GM12878 (cell line): ENCODE data around the gene IER2. TPM values are rescaled to one million over a fixed set of nuclear protein-coding genes. Genes with fewer than 3 reads are reported as not detected.
A peak's percentile ranks its signal among the peaks of the same experiment; 100 is the strongest.

Experiments
- ATAC-seq: fragments of 200-7000 bp; cut with Tn5 transposase; 3 replicates; pipeline ENCODE4 v1.9.1; 2020; ENCODE audit warnings: mild to moderate bottlenecking, moderate library complexity
- BruUV-seq: library from RNA; stranded (reverse); fragments of 400-500 nt; replicated peaks from 2 replicates; lab custom pipeline; 2021; lab: Mats Ljungman, UMichigan
- CTCF ChIA-PET: fragments of 300-600 bp; sonication (Branson Sonifier 250); formaldehyde crosslinking; extraction: SDS; loops from one replicate; lab custom pipeline; 2021; ENCODE audit warnings: inconsistent platforms; lab: Yijun Ruan, JAX
- POLR2A ChIA-PET: fragments of 350-600 bp; formaldehyde crosslinking; extraction: SDS; loops from one replicate; lab custom pipeline; 2021; ENCODE audit warnings: inconsistent platforms; lab: Charles Lee
- RAD21 ChIA-PET: fragments of 300-600 bp; sonication (Branson Sonifier 250); formaldehyde crosslinking; loops from one replicate; lab custom pipeline; 2023; ENCODE audit warnings: antibody characterized with exemption; ENCODE audit not compliant: unreplicated experiment; lab: Charles Lee
- SMC1A ChIA-PET: fragments of 300-600 bp; sonication (Branson Sonifier 250); formaldehyde crosslinking; loops from one replicate; lab custom pipeline; 2023; ENCODE audit not compliant: unreplicated experiment, uncharacterized antibody; lab: Charles Lee
- DNase-seq: peaks from one replicate; pipeline ENCODE4 v3.0.0-alpha.2; 2011; ENCODE audit warnings: low read depth, low spot score
- FAIRE-seq: peaks from 3 replicates; lab custom pipeline; 2011; peaks lifted over from hg19 to GRCh38; lab: Jason Lieb, UNC
- H2AFZ ChIP-seq: 2 replicates; pipeline ENCODE4 v1.6.0; 2011; ENCODE audit warnings: low read depth, low read length, control low read depth; ENCODE audit not compliant: control insufficient read depth
- H3K27ac ChIP-seq: 2 replicates; pipeline ENCODE4 v1.5.1; 2011; ENCODE audit warnings: control low read depth; ENCODE audit not compliant: control insufficient read depth, insufficient read depth
- H3K27me3 ChIP-seq, 2 experiments: replicated peaks in 1 of 2; 2 replicates each; pipeline versions ENCODE4 v1.6.0 to v1.6.1; 2011; ENCODE audit warnings: low read length in 1 of 2; ENCODE audit not compliant: control insufficient read depth in 2 of 2, insufficient read depth in 2 of 2
- H3K36me3 ChIP-seq, 2 experiments: 2 replicates each; pipeline ENCODE4 v1.5.1; 2011; ENCODE audit warnings: low read length in 1 of 2; ENCODE audit not compliant: control insufficient read depth in 2 of 2, insufficient read depth in 2 of 2
- H3K4me1 ChIP-seq: 2 replicates; pipeline ENCODE4 v1.6.1; 2011; ENCODE audit warnings: mild to moderate bottlenecking, low read length, moderate library complexity, mixed read lengths; ENCODE audit not compliant: control insufficient read depth, insufficient read depth
- H3K4me2 ChIP-seq: 2 replicates; pipeline ENCODE4 v1.6.0; 2011; ENCODE audit warnings: control low read depth; ENCODE audit not compliant: control insufficient read depth, insufficient read depth
- H3K4me3 ChIP-seq: fragments of 200-600 bp; sonication (generic); 2 replicates; pipeline ENCODE4 v1.5.1; 2016
- H3K79me2 ChIP-seq: 2 replicates; pipeline ENCODE4 v1.6.0; 2011; ENCODE audit warnings: low read length; ENCODE audit not compliant: control insufficient read depth, insufficient read depth
- H3K9ac ChIP-seq: 2 replicates; pipeline ENCODE4 v1.8.0; 2011; ENCODE audit warnings: low read length, control low read depth, mixed read lengths; ENCODE audit not compliant: control insufficient read depth, insufficient read depth
- H3K9me3 ChIP-seq: replicated peaks from 3 replicates; pipeline ENCODE4 v1.5.1; 2011; ENCODE audit warnings: mild to moderate bottlenecking, low read length; ENCODE audit not compliant: control insufficient read depth, insufficient read depth
- H4K20me1 ChIP-seq: 2 replicates; pipeline ENCODE4 v1.6.0; 2011; ENCODE audit not compliant: control insufficient read depth, insufficient read depth
- BCL11A ChIP-seq: IDR thresholded peaks from 2 replicates; pipeline ENCODE4 v1.6.1; 2011; ENCODE audit warnings: low read depth, low read length
- BRCA1 ChIP-seq: IDR thresholded peaks from 2 replicates; pipeline ENCODE4 v1.6.1; 2011; ENCODE audit warnings: low read depth, low read length, improper control_type of control experiment
- CREM ChIP-seq: IDR thresholded peaks from 2 replicates; pipeline ENCODE4 v1.6.1; 2014; ENCODE audit warnings: antibody characterized with exemption, low read depth
- EGR1 ChIP-seq, 2 experiments: IDR thresholded peaks; 1 replicate in 1 of 2; 2 replicates in 1 of 2; pipeline ENCODE4 v1.6.1; 2011 to 2012; ENCODE audit warnings: low read depth in 2 of 2, low read length in 2 of 2, borderline replicate concordance in 1 of 2, mild to moderate bottlenecking in 1 of 2, moderate library complexity in 1 of 2
- EZH2 ChIP-seq: IDR thresholded peaks from 2 replicates; pipeline ENCODE4 v1.6.1; 2012; ENCODE audit warnings: low read depth, mild to moderate bottlenecking, control low read depth, inconsistent platforms, low read length, borderline replicate concordance; ENCODE audit not compliant: control insufficient read depth
- HDAC6 ChIP-seq: fragments of 200-600 bp; sonication (generic); IDR thresholded peaks from one replicate; pipeline ENCODE4 v1.8.0; 2017; ENCODE audit warnings: antibody characterized with exemption; ENCODE audit not compliant: unreplicated experiment
- IKZF1 ChIP-seq: fragments of 450-650 bp; conservative IDR thresholded peaks from 2 replicates; pipeline ENCODE4 v1.6.1; 2017; ENCODE audit warnings: antibody characterized with exemption, mild to moderate bottlenecking
- MXI1 ChIP-seq: fragments of 150-350 bp; IDR thresholded peaks from 2 replicates; pipeline ENCODE4 v1.6.1; 2011; ENCODE audit warnings: low read depth, mild to moderate bottlenecking, inconsistent platforms, low read length, improper control_type of control experiment
- NRF1 ChIP-seq: conservative IDR thresholded peaks from 2 replicates; pipeline ENCODE4 v1.6.1; 2011; ENCODE audit warnings: mild to moderate bottlenecking, low read depth, low read length, improper control_type of control experiment
- PML ChIP-seq: IDR thresholded peaks from 2 replicates; pipeline ENCODE4 v1.6.1; 2012; ENCODE audit warnings: low read length, inconsistent platforms
- SPI1 ChIP-seq: IDR thresholded peaks from 2 replicates; pipeline ENCODE4 v1.6.1; 2011; ENCODE audit warnings: low read depth, mild to moderate bottlenecking, low read length, moderate library complexity, borderline replicate concordance; ENCODE audit not compliant: insufficient read depth
- TARDBP ChIP-seq: IDR thresholded peaks from 2 replicates; pipeline ENCODE4 v1.6.1; 2016; ENCODE audit warnings: borderline replicate concordance
- YBX1 ChIP-seq: fragments of 450-650 bp; IDR thresholded peaks from 2 replicates; pipeline ENCODE4 v1.6.1; 2016; ENCODE audit warnings: antibody characterized with exemption
- WGBS: methylation state at CpG from one replicate; pipeline ENCODE4 v1.1.6; 2016; ENCODE audit warnings: low lambda C conversion rate; ENCODE audit not compliant: insufficient replicate concordance, insufficient coverage; ENCODE audit errors: missing lambda C conversion rate; 5-methylcytosine and 5-hydroxymethylcytosine counted together
- in situ Hi-C: fragments of 300-500 bp; cut with MboI; formaldehyde crosslinking; loops from 9 replicates; pipeline ENCODE4 v1.14.3; 2018; ENCODE audit warnings: mixed read lengths
- intact Hi-C: fragments of 100-400 bp; cut with micrococcal nuclease; formaldehyde crosslinking; loops from one replicate; pipeline ENCODE4 v1.14.2; 2022; ENCODE audit not compliant: unreplicated experiment
- polyA plus RNA-seq, 11 experiments: library from polyadenylated mRNA; depleted of rRNA in 4 of 11; unstranded in 6 of 11; stranded (reverse) in 5 of 11; fragments of >200 nt; fragmentation: Nextera tagmentation in 4 of 11; fragmentation: Illumina TruSeq in 1 of 11; extraction: Ambion mirVana in 4 of 11; extraction: Trizol in 1 of 11; gene quantifications; 1 replicate in 1 of 11; 2 replicates in 10 of 11; pipeline versions ENCODE4 v1.2.1 to v1.2.3, GENCODE V29; 2011 to 2016; ENCODE audit warnings: inconsistent platforms in 2 of 11, missing spikeins in 2 of 11, low read depth in 1 of 11
- total RNA-seq, 4 experiments: library from RNA; depleted of rRNA in 3 of 4; stranded (reverse); fragments of >200 nt in 3 of 4; fragmentation: Illumina TruSeq in 1 of 4; extraction: Trizol in 1 of 4; gene quantifications; 2 replicates each; pipeline versions ENCODE4 v1.2.1 to v1.2.3, GENCODE V29; 2013 to 2021
- TF ChIP-seq, protein P1 (sequence below): IDR thresholded peaks from 2 replicates; pipeline ENCODE4 v1.6.1; 2012; ENCODE audit warnings: low read depth, low read length, improper control_type of control experiment
- TF ChIP-seq, protein P2 (sequence below): IDR thresholded peaks from 2 replicates; pipeline ENCODE4 v1.6.1; 2012; ENCODE audit warnings: mild to moderate bottlenecking, low read depth, low read length
- TF ChIP-seq, protein P3 (sequence below), 3 experiments: IDR thresholded peaks in 2 of 3; conservative IDR thresholded peaks in 1 of 3; 2 replicates each; pipeline ENCODE4 v1.5.1; 2011; ENCODE audit warnings: low read depth in 3 of 3, low read length in 3 of 3, mild to moderate bottlenecking in 3 of 3, control low read depth in 2 of 3, moderate library complexity in 2 of 3, inconsistent platforms in 1 of 3, mixed read lengths in 1 of 3; ENCODE audit not compliant: control insufficient read depth in 2 of 3, insufficient read depth in 1 of 3; ENCODE audit errors: extremely low read depth in 1 of 3

The IER2 gene
- total and polyA plus RNA-seq, 10 of the 15 experiments (the other 5 are each of a cell fraction or from before 2014, with no cell fraction given), result 2.8 to 94.5 (median 24.9) TPM

DNA sequence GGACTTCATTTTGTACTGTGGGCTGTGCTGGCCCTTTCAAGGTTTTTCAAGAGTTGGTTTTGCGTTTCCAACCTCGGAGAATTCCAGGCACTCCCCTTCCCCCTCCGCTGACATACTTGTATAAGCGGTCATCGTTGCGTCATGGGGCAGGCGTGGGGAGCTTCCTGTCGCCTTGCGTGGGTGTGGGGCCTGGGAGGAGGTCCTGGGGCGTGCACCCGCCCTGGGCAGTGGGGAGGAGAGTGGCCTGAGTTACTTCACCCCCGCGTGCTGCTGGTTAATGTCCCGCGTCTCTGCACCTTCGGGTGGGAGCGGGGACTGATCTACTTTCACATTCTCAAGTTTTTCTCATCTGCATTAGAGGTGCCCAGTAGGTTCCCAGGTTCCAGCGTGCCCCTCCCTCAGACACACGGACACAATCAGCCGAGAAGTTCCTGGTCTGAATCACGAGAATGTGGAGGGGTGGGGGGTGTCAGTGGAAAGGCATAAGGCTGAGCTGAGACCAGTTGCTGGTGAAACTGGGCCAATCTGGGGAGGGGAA lies 4.1 kb downstream of the IER2 start (continued):
- TF ChIP-seq YBX1 (no peak), HDAC6 (no peak), NRF1 (no peak), EGR1 (IDR thresholded peaks at IDR 0.05; ENCODE audit: borderline replicate concordance in 1 of 2, low read depth in 2 of 2, low read length in 2 of 2) (peak; percentile 71 to 99), TARDBP (no peak), EZH2 (no peak), BRCA1 (no peak)

DNA sequence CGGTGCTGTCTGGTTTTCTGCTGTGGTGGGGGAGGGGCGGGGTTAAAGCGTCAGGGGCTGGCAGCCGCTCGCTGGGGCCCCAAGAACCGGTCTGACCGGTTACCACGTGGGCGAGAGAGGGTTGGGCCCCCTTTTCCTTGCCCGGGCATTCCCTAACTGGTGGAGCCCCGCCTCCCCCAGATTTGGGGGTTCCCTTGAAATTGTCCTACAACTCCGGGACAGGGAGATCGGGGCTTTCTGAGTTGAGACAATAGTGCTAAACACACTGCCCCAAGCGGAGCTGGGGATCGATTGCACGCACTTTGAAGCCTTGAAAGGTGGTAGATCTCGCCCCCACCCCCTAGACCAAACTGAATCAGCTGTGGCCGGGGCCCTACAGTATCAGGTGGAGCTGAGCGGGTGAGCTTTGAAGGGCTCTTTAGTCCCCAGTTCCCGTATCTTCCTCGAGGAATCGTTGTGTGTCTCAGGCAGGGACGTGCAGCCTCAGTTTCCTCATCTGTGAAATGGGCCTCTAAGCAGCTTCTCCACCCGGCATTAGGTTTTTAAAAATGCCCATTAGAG lies 4.8 kb downstream of the IER2 start:
- FAIRE-seq (no peak), ATAC-seq (peak; percentile 27), DNase-seq (no peak)
- Histone ChIP-seq H3K79me2 (peaks cover 41% of the 10 kb centered on the region), H2AFZ (no peak overlapping the region), H4K20me1 (no peaks in the 10 kb centered on the region), H3K4me2 (peak overlapping the region; percentile 91), H3K9me3 (no peaks in the 10 kb centered on the region), H3K36me3 (no peaks in the 10 kb centered on the region; a peak in 2 of 4 replicates), H3K4me1 (peaks cover 23% of the 10 kb centered on the region), H3K27me3 (no peaks in the 10 kb centered on the region), H3K27ac (peak overlapping the region; percentile 95), H3K9ac (peak overlapping the region; percentile 90), H3K4me3 (peak overlapping the region; percentile 99)
- CTCF ChIA-PET, result interaction anchor here (0.8 to 2.3 kb wide), 16 partner anchors 9 to 254 kb away, joined by 3 to 11 read pairs (median 3); partner anchors contain the start of gene NACC1
- no TSS peak for BruUV-seq
- RAD21 ChIA-PET, result interaction anchor here (0.6 to 4.7 kb wide), 14 partner anchors 9 to 691 kb away, joined by 3 to 39 read pairs (median 3); partner anchors contain the start of gene NACC1
- intact Hi-C loops (loop anchor here (2.0 to 10.0 kb wide), 5 partner anchors 37 to 850 kb away; partner anchors contain the start of genes LYL1 and RFX1), in situ Hi-C loops (loop anchor here (10.0 to 25.0 kb wide), 3 partner anchors 690 to 1568 kb away; partner anchors contain the start of genes ACP5 and ZNF627)
- under 1% methylated on average over 24 of the region's 24 CpGs for WGBS
- SMC1A ChIA-PET, result interaction anchor here (0.7 to 3.9 kb wide), 8 partner anchors 9 to 108 kb away, joined by 3 to 37 read pairs (median 4); partner anchors contain the start of gene NACC1
- POLR2A ChIA-PET, result interaction anchor here (0.5 to 3.3 kb wide), 12 partner anchors 9 to 1230 kb away, joined by 3 to 20 read pairs (median 5); partner anchors contain the start of gene NACC1
- TF ChIP-seq BCL11A (peak; percentile 3), PML (no peak), SPI1 (peak; percentile 38; the same call in 1 of the 2 replicates), MXI1 (peak; percentile 72), CREM (no peak), IKZF1 (0 out of 2 replicates have a peak, but pooled peaks have one; percentile 49)
- TF ChIP-seq, protein P1, sequence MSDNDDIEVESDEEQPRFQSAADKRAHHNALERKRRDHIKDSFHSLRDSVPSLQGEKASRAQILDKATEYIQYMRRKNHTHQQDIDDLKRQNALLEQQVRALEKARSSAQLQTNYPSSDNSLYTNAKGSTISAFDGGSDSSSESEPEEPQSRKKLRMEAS, result peak; percentile 32; the same call in 1 of the 2 replicates
- TF ChIP-seq, protein P2, sequence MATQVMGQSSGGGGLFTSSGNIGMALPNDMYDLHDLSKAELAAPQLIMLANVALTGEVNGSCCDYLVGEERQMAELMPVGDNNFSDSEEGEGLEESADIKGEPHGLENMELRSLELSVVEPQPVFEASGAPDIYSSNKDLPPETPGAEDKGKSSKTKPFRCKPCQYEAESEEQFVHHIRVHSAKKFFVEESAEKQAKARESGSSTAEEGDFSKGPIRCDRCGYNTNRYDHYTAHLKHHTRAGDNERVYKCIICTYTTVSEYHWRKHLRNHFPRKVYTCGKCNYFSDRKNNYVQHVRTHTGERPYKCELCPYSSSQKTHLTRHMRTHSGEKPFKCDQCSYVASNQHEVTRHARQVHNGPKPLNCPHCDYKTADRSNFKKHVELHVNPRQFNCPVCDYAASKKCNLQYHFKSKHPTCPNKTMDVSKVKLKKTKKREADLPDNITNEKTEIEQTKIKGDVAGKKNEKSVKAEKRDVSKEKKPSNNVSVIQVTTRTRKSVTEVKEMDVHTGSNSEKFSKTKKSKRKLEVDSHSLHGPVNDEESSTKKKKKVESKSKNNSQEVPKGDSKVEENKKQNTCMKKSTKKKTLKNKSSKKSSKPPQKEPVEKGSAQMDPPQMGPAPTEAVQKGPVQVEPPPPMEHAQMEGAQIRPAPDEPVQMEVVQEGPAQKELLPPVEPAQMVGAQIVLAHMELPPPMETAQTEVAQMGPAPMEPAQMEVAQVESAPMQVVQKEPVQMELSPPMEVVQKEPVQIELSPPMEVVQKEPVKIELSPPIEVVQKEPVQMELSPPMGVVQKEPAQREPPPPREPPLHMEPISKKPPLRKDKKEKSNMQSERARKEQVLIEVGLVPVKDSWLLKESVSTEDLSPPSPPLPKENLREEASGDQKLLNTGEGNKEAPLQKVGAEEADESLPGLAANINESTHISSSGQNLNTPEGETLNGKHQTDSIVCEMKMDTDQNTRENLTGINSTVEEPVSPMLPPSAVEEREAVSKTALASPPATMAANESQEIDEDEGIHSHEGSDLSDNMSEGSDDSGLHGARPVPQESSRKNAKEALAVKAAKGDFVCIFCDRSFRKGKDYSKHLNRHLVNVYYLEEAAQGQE, result no peak
- TF ChIP-seq, protein P3, sequence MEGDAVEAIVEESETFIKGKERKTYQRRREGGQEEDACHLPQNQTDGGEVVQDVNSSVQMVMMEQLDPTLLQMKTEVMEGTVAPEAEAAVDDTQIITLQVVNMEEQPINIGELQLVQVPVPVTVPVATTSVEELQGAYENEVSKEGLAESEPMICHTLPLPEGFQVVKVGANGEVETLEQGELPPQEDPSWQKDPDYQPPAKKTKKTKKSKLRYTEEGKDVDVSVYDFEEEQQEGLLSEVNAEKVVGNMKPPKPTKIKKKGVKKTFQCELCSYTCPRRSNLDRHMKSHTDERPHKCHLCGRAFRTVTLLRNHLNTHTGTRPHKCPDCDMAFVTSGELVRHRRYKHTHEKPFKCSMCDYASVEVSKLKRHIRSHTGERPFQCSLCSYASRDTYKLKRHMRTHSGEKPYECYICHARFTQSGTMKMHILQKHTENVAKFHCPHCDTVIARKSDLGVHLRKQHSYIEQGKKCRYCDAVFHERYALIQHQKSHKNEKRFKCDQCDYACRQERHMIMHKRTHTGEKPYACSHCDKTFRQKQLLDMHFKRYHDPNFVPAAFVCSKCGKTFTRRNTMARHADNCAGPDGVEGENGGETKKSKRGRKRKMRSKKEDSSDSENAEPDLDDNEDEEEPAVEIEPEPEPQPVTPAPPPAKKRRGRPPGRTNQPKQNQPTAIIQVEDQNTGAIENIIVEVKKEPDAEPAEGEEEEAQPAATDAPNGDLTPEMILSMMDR (IDR thresholded peaks at IDR 0.05 in 2 of 3, conservative IDR thresholded peaks at IDR 0.05 in 1 of 3; ENCODE audit: control insufficient read depth in 2 of 3, extremely low read depth in 1 of 3, insufficient read depth in 1 of 3, low read depth in 3 of 3, low read length in 3 of 3), result peak; percentile 47 to 58 (median 51); a peak in 4 of 6 replicates
